Neural cell (in vitro differentiated cells): ENCODE data around the gene LPAR1.

Experiments used
- CTCF ChIP-seq: fragments of 450-650 bp; IDR thresholded peaks from 2 replicates; pipeline ENCODE4 v1.5.1; 2014; ENCODE audit warnings: antibody characterized with exemption, mild to moderate bottlenecking, moderate library complexity; ENCODE audit not compliant: poor library complexity, severe bottlenecking
- EZH2 ChIP-seq: fragments of 200-600, 300-800 bp; shearing (Covaris generic), sonication (generic); IDR thresholded peaks from 2 replicates; pipeline ENCODE4 v1.6.1; 2014; ENCODE audit warnings: antibody characterized with exemption, low read length, borderline replicate concordance, mild to moderate bottlenecking; ENCODE audit not compliant: insufficient read depth, poor library complexity, severe bottlenecking
- MXI1 ChIP-seq: fragments of 450-650 bp; conservative IDR thresholded peaks from 2 replicates; pipeline ENCODE4 v1.6.1; 2014; ENCODE audit warnings: antibody characterized with exemption, mild to moderate bottlenecking; ENCODE audit not compliant: poor library complexity, severe bottlenecking
- REST ChIP-seq: IDR thresholded peaks from 2 replicates; pipeline ENCODE4 v1.6.1; 2012; ENCODE audit warnings: borderline replicate concordance
- SMC3 ChIP-seq: fragments of 450-650 bp; conservative IDR thresholded peaks from 2 replicates; pipeline ENCODE4 v1.6.1; 2014; ENCODE audit warnings: antibody characterized with exemption, mild to moderate bottlenecking, moderate library complexity; ENCODE audit not compliant: poor library complexity

GRCh38 chr9:110971234-110971633 is 67.0 kb downstream of the LPAR1 start:
- TF ChIP-seq REST (no peak), CTCF (no peak), MXI1 (no peak), SMC3 (no peak), EZH2 (no peak)
